ENCODE measurements around the gene SNRPA1.
A peak's percentile ranks its signal among the peaks of the same experiment; 100 is the strongest.
"Not testable (repeated sequence)": the region's sequence is repeated elsewhere in the genome, so short reads cannot be mapped to it uniquely, and the experiment has no call there.

Gene SNRPA1

GRCh38 chr15:101307897-101308603 lies 13.0 kb upstream of the SNRPA1 start:
- no peaks in the 10 kb centered on the region for H3K36me3 ChIP-seq (ENCODE audit: control insufficient read depth, insufficient read depth, low read length)
- no peak overlapping the region for H3K27ac ChIP-seq (ENCODE audit: low read depth, low read length)
- no peak overlapping the region for H3K9ac ChIP-seq (ENCODE audit: low read length)
- no peaks in the 10 kb centered on the region for H3K9me3 ChIP-seq (ENCODE audit: control insufficient read depth, insufficient read depth, low read depth, low read length)
- no peaks in the 10 kb centered on the region for H3K4me1 ChIP-seq (ENCODE audit: control insufficient read depth, insufficient read depth, low read length)
- H3K4me3 ChIP-seq (ENCODE audit: low read depth, low read length), result no peak overlapping the region
- no peaks in the 10 kb centered on the region for H3K27me3 ChIP-seq (ENCODE audit: control insufficient read depth, insufficient read depth, low read length)

GRCh38 chr15:101307048-101307896 lies 12.2 kb upstream of the SNRPA1 start:
- H3K9ac ChIP-seq (ENCODE audit: low read length), result no peak overlapping the region
- no peak overlapping the region for H3K27ac ChIP-seq (ENCODE audit: low read depth, low read length)
- H3K4me1 ChIP-seq (ENCODE audit: control insufficient read depth, insufficient read depth, low read length), result no peaks in the 10 kb centered on the region
- H3K4me3 ChIP-seq (ENCODE audit: low read depth, low read length), result no peak overlapping the region
- H3K36me3 ChIP-seq (ENCODE audit: control insufficient read depth, insufficient read depth, low read length), result no peaks in the 10 kb centered on the region
- H3K9me3 ChIP-seq (ENCODE audit: control insufficient read depth, insufficient read depth, low read depth, low read length), result no peaks in the 10 kb centered on the region
- no peaks in the 10 kb centered on the region for H3K27me3 ChIP-seq (ENCODE audit: control insufficient read depth, insufficient read depth, low read length)

- H3K9me3 ChIP-seq (ENCODE audit: control insufficient read depth, insufficient read depth, low read depth, low read length), result no peaks in the 10 kb centered on the region
- H3K27me3 ChIP-seq (ENCODE audit: control insufficient read depth, insufficient read depth, low read length), result no peaks in the 10 kb centered on the region
- no peaks in the 10 kb centered on the region for H3K4me1 ChIP-seq (ENCODE audit: control insufficient read depth, insufficient read depth, low read length)
- H3K27ac ChIP-seq (ENCODE audit: low read depth, low read length), result no peak overlapping the region
- no peak overlapping the region for H3K9ac ChIP-seq (ENCODE audit: low read length)
- no peaks in the 10 kb centered on the region for H3K36me3 ChIP-seq (ENCODE audit: control insufficient read depth, insufficient read depth, low read length)
- H3K4me3 ChIP-seq (ENCODE audit: low read depth, low read length), result no peak overlapping the region
Observed at GRCh38 chr15:101306341-101307047, 11.4 kb upstream of the SNRPA1 start.

DNA sequence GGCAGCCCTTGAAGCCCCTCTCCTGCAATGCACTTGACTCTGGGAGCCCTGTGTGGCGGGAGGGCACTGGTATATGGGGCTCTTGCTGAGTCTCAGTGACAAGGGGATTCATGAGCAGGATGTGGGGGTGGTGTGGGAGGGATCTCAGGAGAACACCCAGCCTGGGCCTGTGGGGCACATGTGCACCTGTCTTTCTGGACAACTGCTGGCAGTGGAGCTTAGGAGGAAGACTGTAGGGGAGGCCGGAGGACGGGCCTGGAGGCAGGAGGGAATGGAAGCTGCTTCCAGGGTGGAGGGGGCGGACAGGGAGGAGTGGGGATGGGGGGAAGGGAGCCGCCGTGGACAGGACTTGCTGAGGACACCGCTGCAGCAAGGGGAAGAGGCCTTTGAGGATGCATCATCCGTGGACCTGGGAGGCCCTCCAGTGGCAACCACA lies 10.8 kb upstream of the SNRPA1 start:
- no peak overlapping the region for H3K27ac ChIP-seq (ENCODE audit: low read depth, low read length)
- no peaks in the 10 kb centered on the region for H3K9me3 ChIP-seq (ENCODE audit: control insufficient read depth, insufficient read depth, low read depth, low read length)
- no peak overlapping the region for H3K9ac ChIP-seq (ENCODE audit: low read length)
- no peak overlapping the region for H3K4me3 ChIP-seq (ENCODE audit: low read depth, low read length)
- H3K27me3 ChIP-seq (ENCODE audit: control insufficient read depth, insufficient read depth, low read length), result no peaks in the 10 kb centered on the region
- no peaks in the 10 kb centered on the region for H3K4me1 ChIP-seq (ENCODE audit: control insufficient read depth, insufficient read depth, low read length)
- no peaks in the 10 kb centered on the region for H3K36me3 ChIP-seq (ENCODE audit: control insufficient read depth, insufficient read depth, low read length)

DNA sequence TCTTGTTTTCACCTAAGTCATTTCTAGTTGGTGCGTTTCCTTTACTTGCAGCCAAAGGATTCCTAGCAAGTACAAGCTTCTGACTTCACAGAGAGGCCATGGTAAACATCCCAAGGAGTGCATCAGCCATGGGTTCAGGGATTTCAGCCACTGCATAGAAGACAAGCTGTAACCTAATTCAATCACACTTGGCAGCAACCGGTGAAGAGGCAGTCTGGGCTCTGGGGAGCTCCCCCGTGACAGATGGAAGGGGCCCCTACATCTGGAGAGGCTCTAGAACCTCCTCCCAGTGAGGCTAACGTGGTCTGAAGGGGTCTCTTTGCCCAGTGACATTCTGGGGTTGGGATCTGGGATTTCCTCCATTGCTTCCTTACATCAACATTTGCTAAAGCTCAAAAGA lies 8.4 kb upstream of the SNRPA1 start:
- Histone ChIP-seq H3K27ac (ENCODE audit: low read depth, low read length) (no peak overlapping the region), H3K36me3 (ENCODE audit: control insufficient read depth, insufficient read depth, low read length) (no peaks in the 10 kb centered on the region), H3K4me3 (ENCODE audit: low read depth, low read length) (no peak overlapping the region), H3K9ac (ENCODE audit: low read length) (no peak overlapping the region), H3K9me3 (ENCODE audit: control insufficient read depth, insufficient read depth, low read depth, low read length) (no peaks in the 10 kb centered on the region), H3K27me3 (ENCODE audit: control insufficient read depth, insufficient read depth, low read length) (no peaks in the 10 kb centered on the region), H3K4me1 (ENCODE audit: control insufficient read depth, insufficient read depth, low read length) (no peaks in the 10 kb centered on the region)

GRCh38 chr15:101296418-101297405 lies 1.7 kb upstream of the SNRPA1 start:
- Histone ChIP-seq H3K4me1 (ENCODE audit: control insufficient read depth, insufficient read depth, low read length) (peaks cover 11% of the 10 kb centered on the region), H3K9ac (ENCODE audit: low read length) (no peak overlapping the region), H3K27ac (ENCODE audit: low read depth, low read length) (no peak overlapping the region), H3K4me3 (ENCODE audit: low read depth, low read length) (peak overlapping the region; percentile 77), H3K36me3 (ENCODE audit: control insufficient read depth, insufficient read depth, low read length) (peaks cover 6% of the 10 kb centered on the region; the same call in 1 of the 2 replicates), H3K9me3 (ENCODE audit: control insufficient read depth, insufficient read depth, low read depth, low read length) (no peaks in the 10 kb centered on the region), H3K27me3 (ENCODE audit: control insufficient read depth, insufficient read depth, low read length) (no peaks in the 10 kb centered on the region)

DNA sequence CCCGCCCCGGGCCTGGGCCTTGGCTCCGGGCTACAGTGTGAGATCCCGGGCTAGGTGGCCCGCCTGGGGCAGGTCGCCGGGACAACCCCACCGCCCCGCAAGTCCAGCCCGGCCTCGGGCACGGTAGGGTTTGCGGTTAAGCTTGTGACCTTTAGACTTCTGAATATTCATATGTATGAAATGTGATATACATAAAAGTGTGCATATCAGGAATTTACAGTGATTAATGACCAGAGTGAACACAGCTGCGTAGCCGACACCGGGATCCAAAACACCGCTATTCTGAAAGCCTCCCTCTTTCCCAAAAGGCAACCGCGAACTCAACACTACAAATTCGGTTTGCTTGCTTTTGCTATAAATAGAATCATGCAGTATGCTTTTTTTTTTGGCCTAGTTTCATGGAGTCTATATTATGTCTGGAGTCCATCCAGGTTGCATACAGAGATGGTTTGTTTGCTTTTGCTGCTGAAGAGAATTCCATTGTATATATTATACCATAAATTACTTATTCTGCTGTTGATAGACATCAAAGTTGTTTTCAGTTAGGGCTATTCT lies 636 bp upstream of the SNRPA1 start:
- Histone ChIP-seq H3K27me3 (ENCODE audit: control insufficient read depth, insufficient read depth, low read length) (no peaks in the 10 kb centered on the region), H3K4me3 (ENCODE audit: low read depth, low read length) (peak overlapping the region; percentile 77), H3K36me3 (ENCODE audit: control insufficient read depth, insufficient read depth, low read length) (peaks cover 6% of the 10 kb centered on the region; the same call in 1 of the 2 replicates), H3K4me1 (ENCODE audit: control insufficient read depth, insufficient read depth, low read length) (peaks cover 11% of the 10 kb centered on the region), H3K9me3 (ENCODE audit: control insufficient read depth, insufficient read depth, low read depth, low read length) (no peaks in the 10 kb centered on the region), H3K27ac (ENCODE audit: low read depth, low read length) (no peak overlapping the region), H3K9ac (ENCODE audit: low read length) (peak overlapping the region; percentile 90)

DNA sequence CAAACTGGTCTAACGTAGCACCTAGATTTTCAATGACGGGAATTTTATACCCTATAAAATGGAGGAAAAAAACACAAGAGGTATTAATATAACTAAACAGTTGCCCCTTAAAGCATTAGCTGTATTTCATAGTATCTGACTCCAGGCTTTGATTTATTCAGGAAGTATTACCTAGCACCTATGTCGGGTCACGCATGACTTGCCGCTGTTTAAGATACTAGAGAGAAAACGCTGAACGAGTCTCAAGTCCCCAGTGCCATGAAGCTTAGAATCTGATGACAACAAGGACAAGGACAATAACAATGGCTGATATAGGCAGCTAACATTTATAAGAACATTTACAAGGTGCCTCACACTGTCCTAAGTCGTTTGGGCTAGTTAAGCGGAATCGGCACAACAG lies 1.9 kb downstream of the SNRPA1 start:
- H3K4me3 ChIP-seq (ENCODE audit: low read depth, low read length), result peak overlapping the region; percentile 77

GRCh38 chr15:101288905-101289513 lies 6.0 kb downstream of the SNRPA1 start:
- H3K4me3 ChIP-seq (ENCODE audit: low read depth, low read length), result no peak overlapping the region
- no peaks in the 10 kb centered on the region for H3K9me3 ChIP-seq (ENCODE audit: control insufficient read depth, insufficient read depth, low read depth, low read length)
- no peak overlapping the region for H3K9ac ChIP-seq (ENCODE audit: low read length)
- H3K36me3 ChIP-seq (ENCODE audit: control insufficient read depth, insufficient read depth, low read length), result peaks cover 65% of the 10 kb centered on the region
- H3K27me3 ChIP-seq (ENCODE audit: control insufficient read depth, insufficient read depth, low read length), result no peaks in the 10 kb centered on the region
- peaks cover 7% of the 10 kb centered on the region for H3K4me1 ChIP-seq (ENCODE audit: control insufficient read depth, insufficient read depth, low read length)
- H3K27ac ChIP-seq (ENCODE audit: low read depth, low read length), result no peak overlapping the region

More for the DNA sequence above, 1.9 kb downstream of the SNRPA1 start:
- peaks cover 11% of the 10 kb centered on the region for H3K4me1 ChIP-seq (ENCODE audit: control insufficient read depth, insufficient read depth, low read length)
- H3K36me3 ChIP-seq (ENCODE audit: control insufficient read depth, insufficient read depth, low read length), result peaks cover 27% of the 10 kb centered on the region
- no peak overlapping the region for H3K27ac ChIP-seq (ENCODE audit: low read depth, low read length)
- H3K9me3 ChIP-seq (ENCODE audit: control insufficient read depth, insufficient read depth, low read depth, low read length), result no peaks in the 10 kb centered on the region
- no peaks in the 10 kb centered on the region for H3K27me3 ChIP-seq (ENCODE audit: control insufficient read depth, insufficient read depth, low read length)
- H3K9ac ChIP-seq (ENCODE audit: low read length), result peak overlapping the region; percentile 90

GRCh38 chr15:101287342-101287741 lies 7.7 kb downstream of the SNRPA1 start:
- H3K9me3 ChIP-seq (ENCODE audit: control insufficient read depth, insufficient read depth, low read depth, low read length); H3K27ac ChIP-seq (ENCODE audit: low read depth, low read length); H3K9ac ChIP-seq (ENCODE audit: low read length); H3K4me3 ChIP-seq (ENCODE audit: low read depth, low read length); H3K27me3 ChIP-seq (ENCODE audit: control insufficient read depth, insufficient read depth, low read length); H3K4me1 ChIP-seq (ENCODE audit: control insufficient read depth, insufficient read depth, low read length): not testable (repeated sequence)
- peaks cover 81% of the 10 kb centered on the region for H3K36me3 ChIP-seq (ENCODE audit: control insufficient read depth, insufficient read depth, low read length)

Data from HUES6 (cell line).